PC-3 (cell line): Measurements from ENCODE around the gene CDH22.

Experiments
- EZH2 ChIP-seq: fragments of 300-600 bp; sonication (generic); IDR thresholded peaks from one replicate; pipeline ENCODE4 v1.6.1; 2017; ENCODE audit warnings: antibody characterized with exemption, mild to moderate bottlenecking, low read length; ENCODE audit not compliant: unreplicated experiment
- EZH2phosphoT487 ChIP-seq: fragments of 300-600 bp; sonication (generic); IDR thresholded peaks from 2 replicates; pipeline ENCODE4 v1.6.1; 2018; ENCODE audit warnings: mild to moderate bottlenecking, antibody characterized with exemption, low read length, borderline replicate concordance
- TF ChIP-seq, protein P1 (sequence below): fragments of 300-600 bp; sonication (generic); conservative IDR thresholded peaks from 2 replicates; pipeline ENCODE4 v1.5.1; 2017; ENCODE audit warnings: antibody characterized with exemption, low read depth, mild to moderate bottlenecking, low read length

DNA sequence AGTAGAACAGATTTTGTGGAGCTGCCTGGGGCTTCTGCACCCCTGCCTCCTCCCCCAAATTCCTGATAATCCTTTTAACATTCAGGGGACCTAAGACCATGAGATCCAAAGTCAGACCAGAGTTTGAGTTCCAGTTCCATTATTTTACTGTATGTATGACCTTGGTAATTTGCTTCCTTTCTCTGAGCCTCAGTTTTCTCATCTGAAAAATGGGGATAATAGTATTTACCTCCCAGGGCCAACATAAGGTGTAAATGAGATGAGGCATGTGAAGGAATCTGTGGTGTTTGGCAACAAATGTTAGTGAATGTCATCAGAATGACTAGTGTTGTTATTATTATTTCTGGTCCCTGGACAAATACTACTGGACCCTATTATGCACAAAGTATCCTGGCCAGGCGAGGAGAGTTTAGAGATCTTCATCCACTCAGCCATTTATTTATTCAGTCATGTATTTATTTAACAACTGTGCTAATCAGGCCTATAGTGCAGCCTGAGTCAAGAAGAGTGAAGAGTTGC lies 47.3 kb downstream of the CDH22 start:
- TF ChIP-seq, protein P1, sequence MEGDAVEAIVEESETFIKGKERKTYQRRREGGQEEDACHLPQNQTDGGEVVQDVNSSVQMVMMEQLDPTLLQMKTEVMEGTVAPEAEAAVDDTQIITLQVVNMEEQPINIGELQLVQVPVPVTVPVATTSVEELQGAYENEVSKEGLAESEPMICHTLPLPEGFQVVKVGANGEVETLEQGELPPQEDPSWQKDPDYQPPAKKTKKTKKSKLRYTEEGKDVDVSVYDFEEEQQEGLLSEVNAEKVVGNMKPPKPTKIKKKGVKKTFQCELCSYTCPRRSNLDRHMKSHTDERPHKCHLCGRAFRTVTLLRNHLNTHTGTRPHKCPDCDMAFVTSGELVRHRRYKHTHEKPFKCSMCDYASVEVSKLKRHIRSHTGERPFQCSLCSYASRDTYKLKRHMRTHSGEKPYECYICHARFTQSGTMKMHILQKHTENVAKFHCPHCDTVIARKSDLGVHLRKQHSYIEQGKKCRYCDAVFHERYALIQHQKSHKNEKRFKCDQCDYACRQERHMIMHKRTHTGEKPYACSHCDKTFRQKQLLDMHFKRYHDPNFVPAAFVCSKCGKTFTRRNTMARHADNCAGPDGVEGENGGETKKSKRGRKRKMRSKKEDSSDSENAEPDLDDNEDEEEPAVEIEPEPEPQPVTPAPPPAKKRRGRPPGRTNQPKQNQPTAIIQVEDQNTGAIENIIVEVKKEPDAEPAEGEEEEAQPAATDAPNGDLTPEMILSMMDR = no peak
- TF ChIP-seq EZH2 (no peak), EZH2phosphoT487 (no peak)
